ENCODE measurements around the gene SPEG.

Gene SPEG

DNA sequence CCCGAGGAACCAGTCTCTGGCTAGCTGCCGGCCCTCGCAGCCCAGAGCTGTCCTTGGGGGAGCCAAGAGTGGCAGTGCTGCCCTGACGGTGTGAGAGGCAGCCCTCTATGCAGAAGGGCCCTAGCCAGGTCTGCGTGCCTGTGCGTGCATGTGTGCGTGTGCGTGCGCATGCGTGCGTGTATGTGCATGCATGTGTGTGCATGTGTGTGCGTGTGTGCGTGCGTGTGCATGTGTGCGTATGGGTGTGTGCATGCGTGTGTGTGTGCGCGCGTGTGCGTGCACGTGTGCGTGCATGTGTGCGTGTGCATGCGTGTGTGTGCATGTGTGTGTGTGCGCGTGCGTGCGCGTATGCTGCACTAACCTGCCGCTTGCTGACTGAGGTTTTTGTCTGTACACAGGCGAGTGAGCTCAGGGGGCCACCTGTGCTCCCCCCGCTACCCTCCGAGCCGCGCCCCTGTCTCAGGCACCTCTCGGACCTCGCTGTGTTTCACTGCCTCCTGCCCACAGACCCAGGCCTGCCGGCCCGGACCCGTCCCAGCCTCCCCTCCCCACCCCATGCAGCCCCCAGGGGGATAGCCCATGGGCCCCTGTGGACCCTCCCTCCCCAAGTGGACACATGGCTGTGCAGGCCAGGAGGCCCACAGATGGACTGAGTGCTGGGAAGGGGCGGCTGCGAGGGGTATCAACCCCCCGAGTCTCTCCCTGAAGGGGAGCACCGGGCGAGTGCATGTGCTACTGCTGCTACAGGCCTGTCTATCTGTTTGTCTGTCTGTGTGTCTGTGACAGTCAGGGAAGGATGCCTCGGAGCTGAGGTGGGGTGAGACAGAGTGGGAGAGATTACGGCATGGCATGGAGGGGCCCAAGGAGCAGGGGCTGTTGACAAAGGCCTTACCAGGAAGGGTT, 31.3 kb downstream of the SPEG start:
- peaks cover 69% of the 10 kb centered on the region for H3K36me3 ChIP-seq (ENCODE audit: insufficient read depth, insufficient read length, low read length)
- DNase-seq (ENCODE audit: low read depth, low spot score), result no peak
- peak overlapping the region; percentile 26 for H3K9ac ChIP-seq (ENCODE audit: insufficient read length, low read depth)
- no peaks in the 10 kb centered on the region for H3K27me3 ChIP-seq (ENCODE audit: insufficient read depth, insufficient read length)
- H3K4me3 ChIP-seq (ENCODE audit: insufficient read length, low read depth), result no peak overlapping the region
- no peaks in the 10 kb centered on the region for H3K9me3 ChIP-seq (ENCODE audit: insufficient read depth, low read length)
- TF ChIP-seq SUZ12 (IDR thresholded peaks at IDR 0.05; ENCODE audit: extremely low read depth, insufficient read depth, insufficient read length) (no peak), ZNF274 (IDR thresholded peaks at IDR 0.05; ENCODE audit: low read depth, low read length) (no peak), YY1 (IDR thresholded peaks at IDR 0.05; ENCODE audit: insufficient read depth, insufficient read length) (no peak)
- H3K4me1 ChIP-seq (ENCODE audit: insufficient read depth, insufficient read length), result peaks cover 17% of the 10 kb centered on the region

DNA sequence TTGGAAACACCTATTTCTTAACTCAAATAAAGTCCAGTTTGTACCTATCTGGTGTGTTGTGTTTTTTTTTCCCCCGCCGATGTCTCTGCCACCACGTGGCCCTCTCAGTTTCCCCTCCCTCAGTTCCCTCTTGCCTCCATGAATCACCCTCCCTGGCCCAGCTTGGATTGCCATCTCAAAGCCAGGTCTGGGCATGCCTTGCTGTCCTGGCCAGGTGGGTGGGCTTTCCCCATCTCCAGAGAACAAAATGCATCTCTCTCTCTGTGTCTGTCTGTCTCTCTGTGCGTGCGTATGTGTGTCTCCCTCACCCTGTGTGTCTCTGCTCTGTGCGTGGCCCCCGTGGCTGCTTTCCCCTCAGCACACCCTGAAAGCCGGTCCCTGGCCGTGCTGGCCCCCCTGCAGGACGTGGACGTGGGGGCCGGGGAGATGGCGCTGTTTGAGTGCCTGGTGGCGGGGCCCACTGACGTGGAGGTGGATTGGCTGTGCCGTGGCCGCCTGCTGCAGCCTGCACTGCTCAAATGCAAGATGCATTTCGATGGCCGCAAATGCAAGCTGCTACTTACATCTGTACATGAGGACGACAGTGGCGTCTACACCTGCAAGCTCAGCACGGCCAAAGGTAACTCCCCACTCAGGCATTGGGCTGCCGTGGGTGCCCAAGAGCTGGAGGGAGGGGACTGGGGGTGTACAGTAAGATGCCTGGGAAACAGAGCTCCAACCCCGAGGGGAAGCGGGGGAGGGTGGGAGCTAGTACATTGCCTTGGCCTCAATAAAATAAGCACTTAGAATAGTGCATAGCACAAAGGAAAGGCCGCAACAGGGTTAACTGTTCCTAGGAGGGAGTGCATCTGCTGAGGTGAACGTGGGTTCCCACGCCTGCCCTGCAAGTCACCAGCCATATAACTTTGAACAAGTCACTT, 32.4 kb downstream of the SPEG start:
- no peak for DNase-seq (ENCODE audit: low read depth, low spot score)
- no peaks in the 10 kb centered on the region for H3K27me3 ChIP-seq (ENCODE audit: insufficient read depth, insufficient read length)
- no peak for TF ChIP-seq ZNF274 (IDR thresholded peaks at IDR 0.05; ENCODE audit: low read depth, low read length)
- no peak for TF ChIP-seq SUZ12 (IDR thresholded peaks at IDR 0.05; ENCODE audit: extremely low read depth, insufficient read depth, insufficient read length)
- no peak for TF ChIP-seq YY1 (IDR thresholded peaks at IDR 0.05; ENCODE audit: insufficient read depth, insufficient read length)
- peaks cover 8% of the 10 kb centered on the region for H3K4me1 ChIP-seq (ENCODE audit: insufficient read depth, insufficient read length)
- H3K36me3 ChIP-seq (ENCODE audit: insufficient read depth, insufficient read length, low read length), result peaks cover 76% of the 10 kb centered on the region
- H3K9me3 ChIP-seq (ENCODE audit: insufficient read depth, low read length), result no peaks in the 10 kb centered on the region
- no peak overlapping the region for H3K9ac ChIP-seq (ENCODE audit: insufficient read length, low read depth)
- H3K4me3 ChIP-seq (ENCODE audit: insufficient read length, low read depth), result no peak overlapping the region

DNA sequence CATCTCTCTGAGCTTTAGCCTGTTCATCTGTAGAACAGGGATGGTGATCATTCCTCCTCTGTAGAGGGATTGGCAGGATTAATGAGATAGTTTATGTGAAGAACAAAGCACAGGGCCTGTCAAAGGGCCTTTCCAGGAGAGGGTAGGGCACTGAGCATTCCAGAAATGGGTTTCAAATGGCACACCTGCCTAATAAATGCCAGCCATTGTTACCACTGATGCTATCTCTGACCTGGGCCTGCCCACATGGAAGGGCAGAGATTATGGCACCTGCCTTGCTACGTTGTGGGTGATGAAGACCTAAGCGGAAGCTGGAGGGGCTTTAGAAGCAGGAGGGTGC, 33.1 kb downstream of the SPEG start:
- Histone ChIP-seq H3K4me1 (ENCODE audit: insufficient read depth, insufficient read length) (peaks cover 8% of the 10 kb centered on the region), H3K27me3 (ENCODE audit: insufficient read depth, insufficient read length) (no peaks in the 10 kb centered on the region), H3K9ac (ENCODE audit: insufficient read length, low read depth) (no peak overlapping the region), H3K36me3 (ENCODE audit: insufficient read depth, insufficient read length, low read length) (peaks cover 73% of the 10 kb centered on the region), H3K9me3 (ENCODE audit: insufficient read depth, low read length) (no peaks in the 10 kb centered on the region), H3K4me3 (ENCODE audit: insufficient read length, low read depth) (no peak overlapping the region)
- no peak for TF ChIP-seq SUZ12 (IDR thresholded peaks at IDR 0.05; ENCODE audit: extremely low read depth, insufficient read depth, insufficient read length)
- no peak for TF ChIP-seq YY1 (IDR thresholded peaks at IDR 0.05; ENCODE audit: insufficient read depth, insufficient read length)
- TF ChIP-seq ZNF274 (IDR thresholded peaks at IDR 0.05; ENCODE audit: low read depth, low read length), result no peak
- DNase-seq (ENCODE audit: low read depth, low spot score), result no peak

DNA sequence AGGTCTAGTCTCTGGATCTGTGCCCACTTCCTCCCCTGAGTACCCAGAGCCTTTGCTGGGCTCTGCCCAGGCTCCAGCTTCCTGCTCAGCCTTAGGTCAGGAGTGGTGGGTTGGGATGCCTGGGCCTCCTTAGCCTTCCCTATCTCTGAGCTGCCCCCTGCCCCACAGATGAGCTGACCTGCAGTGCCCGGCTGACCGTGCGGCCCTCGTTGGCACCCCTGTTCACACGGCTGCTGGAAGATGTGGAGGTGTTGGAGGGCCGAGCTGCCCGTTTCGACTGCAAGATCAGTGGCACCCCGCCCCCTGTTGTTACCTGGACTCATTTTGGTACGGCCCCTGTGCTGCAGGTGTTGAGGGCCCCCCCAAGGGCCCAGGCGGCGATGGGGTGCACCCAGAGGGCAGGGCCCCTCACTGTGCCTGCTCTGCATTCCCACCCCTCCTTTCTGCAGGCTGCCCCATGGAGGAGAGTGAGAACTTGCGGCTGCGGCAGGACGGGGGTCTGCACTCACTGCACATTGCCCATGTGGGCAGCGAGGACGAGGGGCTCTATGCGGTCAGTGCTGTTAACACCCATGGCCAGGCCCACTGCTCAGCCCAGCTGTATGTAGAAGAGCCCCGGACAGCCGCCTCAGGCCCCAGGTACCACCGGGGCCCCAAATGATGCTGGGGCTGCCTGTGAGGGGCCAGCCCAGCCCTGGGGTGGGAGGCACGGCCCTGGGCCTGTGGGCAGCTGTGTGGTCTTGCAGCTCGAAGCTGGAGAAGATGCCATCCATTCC, 34.0 kb downstream of the SPEG start:
- peaks cover 79% of the 10 kb centered on the region for H3K36me3 ChIP-seq (ENCODE audit: insufficient read depth, insufficient read length, low read length)
- no peaks in the 10 kb centered on the region for H3K9me3 ChIP-seq (ENCODE audit: insufficient read depth, low read length)
- H3K9ac ChIP-seq (ENCODE audit: insufficient read length, low read depth), result no peak overlapping the region
- H3K4me1 ChIP-seq (ENCODE audit: insufficient read depth, insufficient read length), result peaks cover 8% of the 10 kb centered on the region
- no peaks in the 10 kb centered on the region for H3K27me3 ChIP-seq (ENCODE audit: insufficient read depth, insufficient read length)
- TF ChIP-seq ZNF274 (IDR thresholded peaks at IDR 0.05; ENCODE audit: low read depth, low read length) (no peak), SUZ12 (IDR thresholded peaks at IDR 0.05; ENCODE audit: extremely low read depth, insufficient read depth, insufficient read length) (no peak), YY1 (IDR thresholded peaks at IDR 0.05; ENCODE audit: insufficient read depth, insufficient read length) (no peak)
- no peak for DNase-seq (ENCODE audit: low read depth, low spot score)
- H3K4me3 ChIP-seq (ENCODE audit: insufficient read length, low read depth), result no peak overlapping the region

DNA sequence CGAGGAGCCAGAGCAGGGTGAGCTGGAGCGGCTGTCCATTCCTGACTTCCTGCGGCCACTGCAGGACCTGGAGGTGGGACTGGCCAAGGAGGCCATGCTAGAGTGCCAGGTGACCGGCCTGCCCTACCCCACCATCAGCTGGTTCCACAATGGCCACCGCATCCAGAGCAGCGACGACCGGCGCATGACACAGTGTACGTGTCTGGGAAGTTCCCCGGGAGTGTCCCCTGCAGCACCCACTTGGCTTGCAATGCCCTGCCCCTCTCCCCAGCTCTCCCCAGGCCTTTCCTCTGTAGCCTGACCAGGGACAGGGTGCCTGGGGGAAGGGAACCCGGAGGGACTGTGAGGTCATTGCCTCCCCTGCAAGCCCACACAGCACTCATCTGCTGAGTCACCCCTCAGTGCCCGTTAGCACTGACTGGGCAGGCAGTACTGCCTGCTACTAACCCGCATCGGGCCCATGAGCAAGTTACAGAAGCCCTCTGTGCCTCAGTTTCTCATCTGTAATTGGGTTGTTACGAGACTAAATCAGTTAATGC, 34.6 kb downstream of the SPEG start:
- no peak overlapping the region for H3K4me3 ChIP-seq (ENCODE audit: insufficient read length, low read depth)
- TF ChIP-seq SUZ12 (IDR thresholded peaks at IDR 0.05; ENCODE audit: extremely low read depth, insufficient read depth, insufficient read length), result no peak
- TF ChIP-seq YY1 (IDR thresholded peaks at IDR 0.05; ENCODE audit: insufficient read depth, insufficient read length), result no peak
- no peak for TF ChIP-seq ZNF274 (IDR thresholded peaks at IDR 0.05; ENCODE audit: low read depth, low read length)
- H3K36me3 ChIP-seq (ENCODE audit: insufficient read depth, insufficient read length, low read length), result peaks cover 80% of the 10 kb centered on the region
- DNase-seq (ENCODE audit: low read depth, low spot score), result no peak
- H3K9me3 ChIP-seq (ENCODE audit: insufficient read depth, low read length), result no peaks in the 10 kb centered on the region
- H3K27me3 ChIP-seq (ENCODE audit: insufficient read depth, insufficient read length), result no peaks in the 10 kb centered on the region
- no peak overlapping the region for H3K9ac ChIP-seq (ENCODE audit: insufficient read length, low read depth)
- peaks cover 8% of the 10 kb centered on the region for H3K4me1 ChIP-seq (ENCODE audit: insufficient read depth, insufficient read length)

DNA sequence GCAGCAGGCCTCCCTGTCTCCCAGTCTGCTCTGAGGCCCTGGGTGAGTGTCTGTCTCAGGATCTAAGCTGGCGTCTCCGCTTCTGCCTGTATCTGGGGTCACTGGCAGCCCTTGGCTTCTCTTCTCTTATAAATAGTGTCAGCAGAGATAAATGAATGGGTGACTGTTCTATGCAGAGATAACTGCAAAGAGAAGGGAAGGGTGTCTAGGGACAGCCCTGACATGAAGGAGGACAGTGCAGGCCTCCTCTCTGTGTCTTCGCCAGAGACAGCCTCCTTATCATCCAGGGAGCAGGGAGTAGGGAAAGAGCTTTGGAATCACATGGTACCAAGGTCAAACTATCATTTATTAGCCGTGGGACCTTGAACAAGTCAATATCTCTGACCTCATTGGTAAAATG, 35.8 kb downstream of the SPEG start:
- no peaks in the 10 kb centered on the region for H3K9me3 ChIP-seq (ENCODE audit: insufficient read depth, low read length)
- H3K27me3 ChIP-seq (ENCODE audit: insufficient read depth, insufficient read length), result no peaks in the 10 kb centered on the region
- peaks cover 9% of the 10 kb centered on the region for H3K4me1 ChIP-seq (ENCODE audit: insufficient read depth, insufficient read length)
- peaks cover 68% of the 10 kb centered on the region for H3K36me3 ChIP-seq (ENCODE audit: insufficient read depth, insufficient read length, low read length)
- no peak overlapping the region for H3K4me3 ChIP-seq (ENCODE audit: insufficient read length, low read depth)
- no peak for TF ChIP-seq SUZ12 (IDR thresholded peaks at IDR 0.05; ENCODE audit: extremely low read depth, insufficient read depth, insufficient read length)
- TF ChIP-seq YY1 (IDR thresholded peaks at IDR 0.05; ENCODE audit: insufficient read depth, insufficient read length), result no peak
- TF ChIP-seq ZNF274 (IDR thresholded peaks at IDR 0.05; ENCODE audit: low read depth, low read length), result no peak
- DNase-seq (ENCODE audit: low read depth, low spot score), result no peak
- H3K9ac ChIP-seq (ENCODE audit: insufficient read length, low read depth), result no peak overlapping the region
